PFSK-1 (cell line): ENCODE results near the gene KREMEN2.

Experiments used
- FOXP2 ChIP-seq: optimal IDR thresholded peaks from 2 replicates; pipeline ENCODE3; 2011; ENCODE audit warnings: borderline replicate concordance, control low read depth, inconsistent platforms; ENCODE audit not compliant: insufficient read depth; ENCODE audit errors: extremely low read length, extremely low read depth
- POLR2AphosphoS5 ChIP-seq: IDR thresholded peaks from 2 replicates; pipeline ENCODE4 v1.6.1; 2012; ENCODE audit warnings: low read depth, mild to moderate bottlenecking, control low read depth, low read length, moderate library complexity
- REST ChIP-seq, 2 experiments: IDR thresholded peaks; 2 replicates each; pipeline versions ENCODE4 v1.6.1 to v1.8.0; 2011 to 2012; ENCODE audit warnings: low read depth in 2 of 2, low read length in 2 of 2, control low read depth in 1 of 2, inconsistent platforms in 1 of 2, mild to moderate bottlenecking in 1 of 2, moderate library complexity in 1 of 2; ENCODE audit not compliant: insufficient read depth in 1 of 2
- SIN3A ChIP-seq: IDR thresholded peaks from 2 replicates; pipeline ENCODE4 v1.6.1; 2012; ENCODE audit warnings: mild to moderate bottlenecking, low read length, moderate library complexity, borderline replicate concordance; ENCODE audit not compliant: insufficient read depth
- TAF1 ChIP-seq: IDR thresholded peaks from 2 replicates; pipeline ENCODE4 v1.6.1; 2012; ENCODE audit warnings: low read length, control low read depth, borderline replicate concordance; ENCODE audit not compliant: insufficient read depth

DNA sequence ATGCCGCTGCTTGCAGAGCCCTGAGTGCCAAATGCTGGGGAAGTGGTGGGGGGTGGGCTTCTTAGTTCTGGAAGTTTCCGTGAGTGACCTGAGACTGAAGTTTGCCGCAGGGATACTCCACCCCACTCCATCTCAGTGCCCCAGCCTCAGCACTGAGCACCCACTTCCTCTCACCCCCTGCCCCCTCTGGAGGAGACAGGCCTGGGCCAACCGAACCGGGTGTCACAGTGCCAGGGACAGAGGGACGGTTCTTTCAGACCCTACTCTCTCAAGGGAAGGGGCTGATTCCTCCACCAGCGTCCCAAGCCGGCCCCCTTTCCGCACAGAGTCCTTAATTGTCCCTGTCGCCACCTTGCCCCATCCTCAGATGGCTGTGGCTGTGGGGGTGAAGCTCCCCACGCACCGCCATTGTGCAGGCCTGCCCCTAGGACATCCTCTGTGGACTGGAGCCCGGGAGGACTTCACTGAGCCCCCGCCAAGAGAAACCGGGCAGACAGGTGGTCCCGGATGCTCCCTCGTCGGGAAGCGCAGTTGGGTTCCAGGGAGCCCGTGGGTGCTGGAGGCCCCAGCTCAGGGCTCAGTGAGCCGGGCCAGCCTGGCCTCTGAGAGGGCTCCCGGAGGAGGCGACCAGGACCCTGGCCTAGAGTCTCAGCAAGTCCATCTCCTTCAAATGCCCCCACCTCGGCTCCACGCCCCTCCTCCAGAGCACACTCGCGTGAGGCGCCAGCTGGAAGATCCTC is 1.6 kb upstream of the KREMEN2 start:
- TF ChIP-seq SIN3A (no peak), POLR2AphosphoS5 (no peak), REST (IDR thresholded peaks at IDR 0.05; ENCODE audit: insufficient read depth in 1 of 2, low read depth in 2 of 2, low read length in 2 of 2) (no peak), TAF1 (no peak), FOXP2 (no peak)
